CD4-positive, alpha-beta T cell treated with Interleukin-10 for 1 hour (primary cell): ENCODE measurements around the gene PRKCD.

Source experiments
- DNase-seq: peaks from one replicate; pipeline ENCODE4 v3.0.0-alpha.2; 2020

The PRKCD gene

DNA sequence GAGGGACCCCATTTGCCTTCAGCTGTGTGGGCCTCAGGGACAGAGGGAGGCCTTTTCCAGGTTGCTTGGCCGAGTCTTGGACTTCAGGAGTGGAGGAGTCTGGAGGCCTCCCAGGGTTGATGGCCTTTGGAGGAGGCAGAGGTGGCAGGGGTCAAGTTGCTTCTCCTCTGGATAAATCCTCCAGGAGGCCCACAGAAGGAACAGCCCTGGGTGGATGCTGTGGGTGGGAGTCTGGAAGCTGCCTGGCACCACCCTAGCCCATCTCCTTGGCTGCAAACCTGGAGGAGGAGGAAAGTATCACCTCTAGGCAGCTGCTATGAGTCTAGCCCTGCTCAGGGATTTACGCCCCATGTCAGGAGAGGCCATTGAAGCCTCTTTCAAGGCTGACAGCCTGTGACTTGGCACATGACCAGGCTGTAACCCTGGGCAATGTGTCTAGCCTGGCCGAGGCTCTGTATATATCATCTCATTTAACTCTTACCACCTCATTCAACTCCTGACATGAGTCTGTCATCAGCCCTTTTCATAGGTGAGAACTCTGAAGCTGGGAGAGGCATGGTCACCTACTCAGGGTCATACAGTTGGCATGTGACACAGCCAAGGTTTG, 2.9 kb upstream of the PRKCD start:
- no peak for DNase-seq

- no peak for DNase-seq
Observed at GRCh38 chr3:53158765-53159155, 2.2 kb upstream of the PRKCD start.

- no peak for DNase-seq
Observed at GRCh38 chr3:53159156-53160060, 1.6 kb upstream of the PRKCD start.

DNA sequence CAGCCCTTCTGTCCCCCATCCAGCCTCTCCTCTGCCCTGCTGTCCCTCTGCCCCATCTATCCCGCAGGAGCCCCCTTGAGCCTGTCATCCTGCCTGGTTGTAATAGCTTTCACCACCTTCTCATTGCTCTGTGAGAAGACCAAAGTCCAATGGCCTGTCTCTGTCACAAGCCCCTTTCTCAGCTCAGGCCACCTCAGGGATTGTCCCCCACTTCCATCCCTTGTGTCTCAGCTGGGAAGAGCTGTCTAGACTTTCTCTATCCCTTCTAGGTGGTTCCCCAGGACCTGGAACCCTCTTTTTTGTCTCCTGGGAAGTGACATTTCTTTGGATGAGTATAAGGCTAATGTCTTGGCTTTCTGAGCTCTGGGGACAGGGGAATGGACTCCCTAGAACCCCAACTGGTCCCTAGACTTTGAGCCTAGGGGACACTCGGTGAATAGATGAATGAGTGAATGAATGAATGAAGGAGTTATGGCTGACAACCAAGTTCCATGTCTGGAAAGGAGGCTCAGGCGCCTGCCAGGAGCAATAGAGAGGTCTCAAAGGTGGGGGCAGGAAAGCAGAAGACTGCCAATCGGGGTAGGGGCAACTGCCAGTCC, 849 bp upstream of the PRKCD start:
- no peak for DNase-seq

DNA sequence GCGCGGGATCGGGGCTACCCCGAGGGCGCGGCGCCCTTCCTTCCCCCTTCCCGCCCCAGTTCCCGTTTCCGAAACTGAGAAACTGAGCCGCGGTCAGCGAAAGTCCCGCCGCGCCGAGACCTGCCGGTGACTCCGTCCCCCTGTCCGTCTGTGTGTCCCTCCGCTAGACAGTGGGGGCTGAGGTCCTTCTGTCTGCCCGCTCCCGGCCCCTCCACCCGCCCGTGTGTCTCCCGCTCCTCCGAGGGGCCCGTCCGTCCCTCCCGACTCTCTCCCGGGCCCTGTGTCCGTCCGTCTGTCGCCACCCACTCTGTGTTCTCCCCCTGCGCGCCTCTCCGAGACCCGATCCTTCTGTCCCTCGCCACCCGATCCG, 426 bp downstream of the PRKCD start:
- DNase-seq = no peak

- peak; percentile 48 for DNase-seq
Observed at GRCh38 chr3:53161820-53162671, 1.0 kb downstream of the PRKCD start.

DNA sequence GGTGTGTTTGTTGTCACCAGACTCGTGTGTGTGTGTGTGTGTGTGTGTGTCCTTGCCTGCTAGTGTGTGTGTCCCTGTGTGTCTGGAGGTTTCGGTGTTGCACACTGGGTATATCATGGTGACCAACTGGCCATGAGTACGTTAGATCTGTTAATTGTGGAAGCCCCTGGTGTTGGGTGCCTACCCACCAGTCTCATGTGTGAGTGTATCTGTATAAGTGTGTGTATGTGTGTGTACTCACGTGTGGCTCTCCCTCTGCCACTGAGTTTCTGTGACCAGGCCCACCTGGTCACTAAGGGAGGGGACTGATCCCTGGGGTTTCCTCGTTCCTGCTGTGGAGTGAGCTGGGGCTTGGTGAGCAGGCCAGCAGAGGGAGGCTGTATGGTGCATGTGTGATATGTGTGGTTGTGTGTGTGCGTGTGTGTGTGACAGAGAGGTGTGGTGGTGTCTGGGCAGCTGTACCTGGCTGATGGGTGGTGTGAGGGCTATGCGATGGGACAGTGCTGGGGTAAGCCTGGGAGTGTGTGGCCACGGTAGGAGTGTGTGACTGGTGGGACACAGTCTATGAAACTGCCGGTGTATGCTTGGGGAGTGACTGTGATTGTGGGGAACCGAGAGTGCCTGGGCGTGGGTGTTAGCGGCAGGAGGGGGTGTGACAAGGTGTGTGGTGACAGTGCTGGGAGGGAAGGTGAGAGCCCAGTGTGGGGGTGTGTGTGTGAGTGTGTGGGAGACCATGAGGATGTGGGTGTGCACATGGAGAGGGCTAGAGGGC, 1.8 kb downstream of the PRKCD start:
- DNase-seq = peak; percentile 75

DNA sequence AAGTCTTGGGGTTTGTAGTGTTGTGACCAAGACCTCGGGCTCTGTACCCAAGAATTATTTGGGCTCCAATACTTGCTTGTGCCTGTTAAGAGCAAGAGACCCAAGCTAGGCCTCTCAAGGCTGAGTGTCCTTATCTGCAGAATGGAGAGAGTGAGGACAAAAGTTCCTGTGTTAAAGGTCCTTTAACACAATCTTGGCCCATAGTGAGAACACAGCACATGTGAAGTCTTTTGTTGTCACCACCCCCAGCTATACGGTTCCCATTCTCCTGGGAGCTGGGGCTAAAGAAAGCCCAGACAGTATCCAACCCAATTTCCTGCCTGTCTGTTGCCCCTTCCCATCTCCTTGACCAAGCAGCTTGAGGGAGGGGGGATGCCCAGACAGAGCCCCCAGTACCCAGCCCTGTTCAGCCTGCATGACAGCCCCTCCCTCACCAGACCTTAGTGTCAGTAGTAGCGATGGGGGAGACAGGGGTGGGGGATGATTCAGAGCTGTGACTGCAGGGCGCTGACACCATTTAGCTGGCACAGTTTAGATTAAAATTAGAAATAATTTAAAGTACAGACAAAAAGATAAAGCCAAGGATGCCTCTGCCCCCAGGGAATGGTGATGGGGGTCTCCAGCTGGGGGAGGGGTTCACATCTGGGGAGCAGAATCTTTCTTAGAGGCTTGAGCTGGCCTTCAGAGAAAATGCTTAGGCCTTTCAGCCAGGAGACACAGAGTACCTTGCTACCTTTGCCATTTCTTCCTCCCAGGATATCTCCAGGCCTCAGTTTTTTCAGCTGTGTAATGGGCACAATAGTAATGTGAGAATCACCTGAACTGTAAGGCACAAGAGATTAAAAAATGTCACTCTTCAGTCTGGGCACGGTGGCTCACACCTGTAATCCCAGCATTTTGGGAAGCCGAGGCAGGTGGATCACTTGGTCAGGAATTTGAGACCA, 2.7 kb downstream of the PRKCD start:
- no peak for DNase-seq

DNA sequence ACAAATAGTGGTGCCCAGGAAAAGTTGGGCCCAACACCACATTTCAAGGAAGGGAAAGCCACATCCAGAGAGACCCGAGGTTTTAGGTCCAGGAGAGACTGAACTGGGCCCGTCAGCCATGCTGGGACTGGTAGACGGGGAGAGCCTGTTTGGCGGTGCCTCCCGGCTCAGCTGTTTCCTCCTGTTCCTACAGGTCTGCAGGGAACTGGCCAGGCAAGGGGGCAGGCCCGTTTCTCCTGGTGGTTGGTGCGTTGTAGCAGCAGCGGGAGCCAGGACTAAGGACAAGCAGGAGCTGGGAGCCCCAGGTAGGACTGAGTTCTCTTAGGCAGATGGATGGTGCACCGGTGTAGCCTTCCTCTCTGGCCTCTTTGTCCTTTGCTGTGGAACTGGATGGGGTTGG, 3.9 kb downstream of the PRKCD start:
- DNase-seq = no peak

DNA sequence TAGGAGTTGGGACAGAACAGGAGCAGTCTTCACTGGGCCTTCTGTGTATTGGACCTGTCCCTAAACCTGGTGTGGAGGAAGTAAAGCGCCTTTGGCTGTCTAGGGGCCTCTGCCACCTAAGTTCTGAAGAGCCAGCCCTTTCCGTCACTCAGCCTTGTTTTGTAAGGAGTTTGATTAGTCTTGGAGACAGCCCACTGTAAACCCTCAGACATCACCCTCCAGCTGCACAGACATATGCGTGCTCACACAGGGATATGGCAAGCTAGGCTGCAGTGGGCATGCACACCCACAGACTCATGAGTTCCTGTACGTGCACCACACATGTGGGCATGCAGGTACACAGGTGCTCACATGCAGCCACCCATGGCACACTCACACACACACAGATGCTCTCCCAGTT, 5.2 kb downstream of the PRKCD start:
- no peak for DNase-seq

GRCh38 chr3:53166781-53167291, 5.8 kb downstream of the PRKCD start:
- DNase-seq = no peak

GRCh38 chr3:53167418-53168174, 6.6 kb downstream of the PRKCD start:
- DNase-seq = no peak

GRCh38 chr3:53168175-53168923, 7.3 kb downstream of the PRKCD start:
- DNase-seq = no peak

GRCh38 chr3:53169045-53169831, 8.2 kb downstream of the PRKCD start:
- DNase-seq = no peak

DNA sequence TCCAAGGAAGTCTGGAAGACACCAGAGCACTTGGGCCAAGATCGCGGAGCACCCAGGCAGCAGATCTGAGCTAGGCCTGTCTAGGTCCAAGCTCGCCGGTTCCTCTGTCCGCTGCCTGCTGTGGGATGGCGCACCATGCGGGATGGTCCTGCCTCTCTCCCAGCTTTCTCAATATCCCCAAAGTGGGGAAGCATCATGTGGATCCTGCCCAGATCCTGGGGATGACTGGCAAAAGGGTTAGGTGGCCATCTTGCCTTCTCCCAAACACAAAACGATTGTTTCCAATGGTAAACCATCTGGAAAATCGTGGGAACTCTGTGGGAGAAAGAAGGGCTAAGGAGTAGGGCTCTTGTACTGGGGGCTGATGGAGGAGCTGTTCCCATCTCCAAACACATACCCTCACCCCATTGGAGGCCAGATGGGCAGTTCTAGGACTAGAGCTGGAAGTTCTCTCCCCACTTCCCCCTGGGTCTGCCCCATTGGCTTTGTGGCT, 8.9 kb downstream of the PRKCD start:
- DNase-seq = no peak

DNA sequence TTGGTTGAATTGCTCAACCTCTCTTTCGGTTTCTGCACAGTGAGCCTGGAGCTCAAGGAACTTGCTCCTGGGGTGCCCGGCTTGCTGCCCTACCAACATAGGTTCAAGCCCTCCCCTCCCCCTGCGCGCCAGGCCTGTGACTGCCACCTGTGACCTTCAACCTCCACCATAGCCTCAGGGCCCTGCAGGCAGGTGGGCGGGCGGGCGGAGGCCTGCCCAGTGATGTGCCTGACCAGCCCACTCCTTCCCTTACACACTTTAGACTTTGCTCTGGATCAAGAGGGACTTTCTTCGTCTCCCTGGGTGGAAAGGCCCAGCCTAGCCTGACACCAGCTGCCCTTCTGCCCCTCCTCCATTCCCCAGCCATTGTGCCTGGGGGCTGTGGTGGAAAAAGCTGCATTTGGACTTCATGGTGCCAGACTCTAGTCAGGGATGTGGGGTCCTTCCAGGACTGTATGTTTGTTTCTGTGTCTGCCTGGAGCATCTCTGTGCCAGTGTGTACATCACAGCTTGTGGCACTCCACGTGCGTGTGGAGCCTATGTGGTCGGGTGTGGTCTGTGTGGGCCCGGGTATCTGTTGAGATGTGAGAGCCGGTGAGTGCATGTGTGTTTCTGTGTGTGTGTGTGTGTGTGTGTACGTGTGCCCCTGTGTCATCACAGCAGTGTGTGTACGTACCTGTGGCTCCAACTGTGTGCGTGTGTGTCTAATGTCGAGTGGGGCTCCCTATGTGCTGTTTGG, 9.5 kb downstream of the PRKCD start:
- peak; percentile 20 for DNase-seq

DNA sequence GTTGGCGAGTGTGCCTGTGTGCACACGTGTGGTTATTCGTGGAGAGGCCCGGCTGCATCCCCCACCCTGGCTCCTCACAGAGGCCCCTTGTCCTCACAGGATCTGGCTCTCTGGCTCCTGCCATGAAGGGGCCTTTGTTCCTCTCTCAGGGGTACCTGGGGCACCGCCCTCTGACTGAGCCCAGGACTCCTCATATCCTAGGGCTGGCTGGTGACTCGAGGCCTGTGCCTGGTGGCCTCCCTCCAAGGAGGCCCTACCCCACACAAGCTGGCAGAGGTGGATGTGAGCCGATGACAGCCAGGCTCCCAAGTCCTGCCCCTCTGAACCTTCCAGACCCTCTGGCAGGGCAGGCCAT, 10.0 kb downstream of the PRKCD start:
- DNase-seq = no peak
